Suppressor macrophage (primary cell): Measurements from ENCODE around the gene ZFHX3.
"Not testable (repeated sequence)": the region's sequence is repeated elsewhere in the genome, so short reads cannot be mapped to it uniquely, and the experiment has no call there.

Source experiments
- DNase-seq, 4 experiments: peaks; one replicate each; pipeline ENCODE4 v3.0.0-alpha.2; 2020 to 2022

ZFHX3 gene

DNA sequence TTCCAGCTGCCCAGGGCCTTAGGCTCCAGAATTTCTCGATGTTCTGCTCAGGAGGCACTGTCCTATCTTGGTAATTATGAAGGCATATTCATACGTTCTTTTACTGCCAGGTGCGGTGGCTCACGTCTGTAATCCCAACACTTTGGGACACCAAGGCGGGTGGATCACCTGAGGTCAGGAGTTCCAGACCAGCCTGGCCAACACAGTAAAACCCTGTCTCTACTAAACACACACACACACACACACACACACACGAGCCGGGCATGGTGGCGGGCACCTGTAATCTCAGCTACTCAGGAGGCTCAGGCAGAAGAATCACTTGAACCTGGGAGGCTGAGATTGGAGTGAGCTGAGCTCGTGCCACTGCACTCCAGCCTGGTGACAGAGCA lies 52.1 kb downstream of the ZFHX3 start:
- not testable (repeated sequence) for DNase-seq

DNA sequence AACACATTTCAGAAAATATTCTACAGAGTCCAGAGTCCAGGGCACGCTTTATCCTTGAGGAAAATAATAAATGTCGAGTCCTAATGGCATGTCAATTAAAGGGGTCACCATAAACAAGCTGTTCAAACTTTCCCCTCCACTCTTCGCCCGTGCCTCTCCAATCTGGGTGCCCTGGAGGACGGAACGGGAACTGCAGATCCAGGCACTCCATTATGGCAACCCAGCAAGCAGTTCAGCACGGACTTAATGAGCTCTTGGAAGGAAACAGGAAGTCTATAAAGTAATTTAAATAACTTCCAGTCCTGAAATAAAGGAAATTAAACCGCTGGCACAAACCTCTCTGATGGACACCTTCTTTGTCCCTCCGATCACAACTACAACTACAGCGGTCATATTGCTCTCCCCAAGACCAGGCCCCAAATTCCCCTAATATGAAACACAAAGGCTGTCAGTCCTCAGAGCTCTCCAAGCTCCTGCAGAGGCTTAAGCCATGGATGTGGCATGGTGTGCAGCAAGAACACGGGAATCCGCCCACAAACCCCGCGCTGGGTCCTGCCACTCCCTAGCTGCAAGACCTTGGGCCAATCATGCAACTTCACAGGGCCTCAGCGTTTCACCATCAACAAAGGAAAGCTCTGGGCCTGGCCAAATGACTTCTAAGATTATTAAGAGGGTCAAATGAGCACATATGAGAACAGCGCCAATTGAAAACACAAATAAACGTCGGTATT lies 52.6 kb downstream of the ZFHX3 start:
- peak; percentile 36 to 57 (median 50) for DNase-seq

DNA sequence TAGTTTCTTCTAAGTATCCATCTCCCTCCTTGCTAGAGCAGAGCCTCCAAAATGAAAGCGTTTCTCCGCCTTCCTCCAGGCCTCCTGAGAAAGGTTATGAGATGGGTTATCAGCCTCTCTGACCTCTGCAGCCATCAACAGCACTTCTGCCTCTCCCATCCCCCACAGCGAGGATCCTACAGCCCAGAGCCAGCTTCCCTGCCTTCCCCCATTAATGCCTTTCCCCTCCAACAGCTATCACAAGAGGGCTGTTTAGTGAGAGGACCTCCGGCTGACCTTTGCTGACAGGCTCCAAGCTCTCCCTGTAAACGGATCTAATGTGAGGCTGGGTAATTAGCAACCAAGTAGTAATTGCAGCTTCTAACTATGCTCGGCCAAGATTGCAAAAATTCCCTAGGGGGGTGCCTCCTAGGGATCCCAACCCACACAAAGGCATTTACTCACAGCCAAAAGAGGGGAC lies 55.8 kb downstream of the ZFHX3 start:
- no peak for DNase-seq

DNA sequence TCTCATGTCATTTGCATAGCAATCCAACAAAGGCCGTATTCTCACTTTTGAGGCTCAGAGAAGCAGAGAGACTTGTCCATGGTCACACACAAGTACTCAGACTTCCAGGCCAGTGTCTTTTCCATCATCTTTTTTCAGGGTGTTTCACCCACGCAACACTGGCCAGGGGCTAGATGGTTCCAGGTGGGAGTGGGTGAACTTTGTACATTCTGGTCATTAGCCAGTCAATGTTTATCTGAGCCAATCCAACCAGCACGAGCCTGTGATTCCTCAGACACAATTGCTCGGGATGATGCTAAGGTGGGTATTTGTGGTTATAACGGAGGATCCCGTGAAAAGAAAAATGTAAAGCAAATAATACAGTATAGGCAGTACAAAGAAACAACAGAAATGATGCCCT lies 56.3 kb downstream of the ZFHX3 start:
- DNase-seq, result no peak

DNA sequence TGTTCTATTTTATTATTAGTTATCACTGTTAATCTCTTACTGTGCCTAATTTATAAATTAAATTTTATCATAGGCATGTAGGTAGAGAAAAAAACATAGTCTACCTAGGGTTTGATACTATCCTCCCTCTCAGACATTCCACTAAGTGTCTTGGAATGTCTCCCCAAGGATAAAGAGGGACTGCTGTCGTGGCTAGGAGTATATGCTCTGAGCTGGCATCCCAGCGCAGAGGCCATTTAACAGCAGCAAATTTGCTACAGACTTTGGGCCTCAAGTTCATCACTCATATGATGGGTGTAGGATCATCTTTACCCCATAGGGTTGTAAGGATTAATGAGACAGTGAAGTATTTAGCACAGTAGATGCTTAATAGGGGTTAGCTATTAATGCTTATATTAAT lies 56.7 kb downstream of the ZFHX3 start:
- no peak for DNase-seq

DNA sequence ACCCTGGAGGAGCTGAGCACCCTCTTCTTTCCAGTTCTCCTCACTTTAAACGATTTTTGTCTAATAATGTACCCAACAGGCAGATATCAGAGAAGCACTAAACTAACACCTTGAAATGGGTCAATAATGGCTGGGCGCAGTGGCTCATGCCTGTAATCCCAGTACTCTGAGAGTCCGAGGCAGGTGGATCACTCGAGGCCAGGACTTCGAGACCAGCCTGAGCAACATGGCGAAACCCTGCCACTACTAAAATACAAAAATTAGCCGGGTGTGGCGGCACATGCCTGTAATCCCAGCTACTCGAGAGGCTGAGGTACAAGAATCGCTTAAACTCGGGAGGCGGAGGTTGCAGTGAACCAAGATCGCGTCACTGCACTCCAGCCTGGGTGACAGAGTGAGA lies 57.4 kb downstream of the ZFHX3 start:
- DNase-seq, result no peak

DNA sequence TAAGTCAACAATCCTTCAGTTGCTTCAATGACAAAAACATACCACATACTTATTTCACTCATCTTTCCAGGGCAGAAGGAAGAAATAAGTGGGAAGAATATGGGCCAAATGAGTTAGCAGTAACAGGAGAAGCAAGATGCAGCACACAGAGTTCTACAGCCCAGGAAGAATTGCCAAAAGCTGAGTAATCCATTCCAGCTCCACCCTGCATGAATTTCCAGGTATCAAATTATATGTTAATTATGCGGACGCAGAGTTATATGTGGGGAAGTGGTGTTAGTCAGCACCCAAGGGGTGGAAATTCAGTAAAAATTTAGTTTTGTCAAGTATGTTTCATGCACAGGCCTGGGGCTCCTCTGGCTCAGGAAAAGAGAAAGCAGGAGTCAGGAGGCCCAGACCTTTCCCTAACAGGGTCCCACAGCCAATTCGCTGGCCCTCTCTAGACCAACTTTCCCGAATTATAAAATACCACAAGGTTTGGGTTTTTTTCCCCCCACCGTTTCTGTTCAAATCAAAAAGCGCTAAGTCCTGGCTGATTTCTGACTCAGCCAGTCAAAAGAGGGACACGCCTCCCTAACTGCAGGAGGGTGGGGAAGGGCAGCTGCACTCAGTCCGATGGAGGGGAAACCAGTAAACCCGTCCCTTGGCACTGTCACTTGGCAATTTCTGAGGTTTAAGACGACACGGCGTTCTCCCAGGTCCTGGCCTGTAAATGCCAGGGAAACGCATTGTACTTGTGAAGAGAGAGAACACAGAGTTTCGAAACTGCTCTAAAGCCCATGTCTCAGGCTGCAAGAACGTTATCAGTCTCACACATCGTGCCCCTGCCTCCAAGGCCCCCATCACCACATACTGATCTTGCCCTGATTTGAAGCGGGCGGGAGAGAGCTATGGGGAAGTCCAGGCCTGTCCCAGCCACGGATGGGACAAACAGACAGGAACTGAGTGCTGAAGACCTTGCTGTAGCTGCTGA lies 58.1 kb downstream of the ZFHX3 start:
- DNase-seq, result peak; percentile 44 to 61 (median 54)

DNA sequence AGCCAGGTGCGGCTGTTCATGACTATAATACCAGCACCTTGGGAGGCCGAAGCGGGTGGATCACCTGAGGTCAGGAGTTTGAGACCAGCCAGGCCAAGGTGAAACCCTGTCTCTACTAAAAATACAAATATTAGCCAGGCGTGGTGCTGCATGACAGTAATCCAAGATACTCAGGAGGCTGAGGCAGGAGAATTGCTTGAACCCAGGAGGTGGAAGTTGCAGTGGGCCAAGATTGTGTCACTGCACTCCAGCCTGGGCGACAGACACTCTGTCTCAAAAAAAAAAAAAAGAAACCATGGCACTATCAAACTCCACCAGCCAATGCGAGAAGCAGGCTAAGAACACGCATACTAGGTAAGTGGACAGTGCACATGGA lies 58.7 kb downstream of the ZFHX3 start:
- DNase-seq, result not testable (repeated sequence)

DNA sequence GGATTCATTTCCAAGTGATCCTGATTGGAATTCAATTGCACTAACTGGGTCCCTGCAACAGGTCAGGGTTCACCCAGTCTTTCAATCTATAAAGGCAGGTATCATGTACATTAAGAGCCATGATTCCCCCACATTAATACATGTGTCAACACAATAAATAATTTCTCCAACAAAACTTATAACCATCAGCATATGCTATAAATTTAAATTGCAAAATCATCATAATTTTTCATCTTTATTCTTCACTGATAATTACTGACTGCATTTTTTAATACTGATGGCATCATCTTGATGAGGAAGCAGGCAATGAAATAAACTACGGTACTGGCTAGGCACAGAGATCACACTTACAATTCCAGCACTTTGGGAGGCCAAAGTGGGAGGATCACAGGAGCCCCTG lies 59.4 kb downstream of the ZFHX3 start:
- no peak for DNase-seq

DNA sequence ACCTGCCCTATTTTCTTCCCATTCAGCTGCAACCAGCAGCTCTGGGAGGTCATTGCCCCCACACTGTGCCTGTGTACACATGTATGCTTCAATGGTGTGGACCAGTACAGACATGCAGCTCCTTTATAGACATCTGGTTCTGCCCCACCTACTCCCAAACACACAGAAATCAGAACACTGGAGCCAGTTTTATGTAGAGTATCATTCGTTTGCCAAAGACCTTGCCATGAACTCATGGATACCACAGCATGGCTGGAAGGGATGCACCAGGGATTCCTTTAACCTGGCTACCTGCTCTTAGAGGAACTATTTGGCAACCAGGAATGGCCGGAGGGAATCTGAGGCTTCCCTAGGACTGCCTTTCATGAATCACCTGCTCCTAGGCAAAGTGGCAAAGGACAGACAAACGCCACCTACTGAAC lies 60.4 kb downstream of the ZFHX3 start:
- DNase-seq, result no peak

DNA sequence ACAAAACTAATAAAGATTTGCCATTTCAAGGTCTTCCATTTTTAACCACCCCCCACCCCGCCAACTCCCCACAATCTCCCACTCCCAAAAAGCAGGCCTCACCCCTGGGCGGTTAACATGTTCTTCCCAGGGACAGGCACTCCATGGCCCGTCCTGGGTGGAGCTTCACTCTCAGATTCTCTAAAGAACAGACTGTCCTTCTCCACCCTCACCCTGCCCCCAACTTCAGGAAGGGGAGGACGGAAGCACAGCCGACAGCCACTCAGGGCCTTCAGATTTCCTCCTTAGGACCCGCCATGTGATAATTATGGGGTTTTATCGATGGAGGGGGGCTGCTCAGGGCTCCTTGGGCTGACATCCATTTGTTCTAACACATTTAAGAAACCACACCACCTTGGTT lies 61.9 kb downstream of the ZFHX3 start:
- no peak for DNase-seq

DNA sequence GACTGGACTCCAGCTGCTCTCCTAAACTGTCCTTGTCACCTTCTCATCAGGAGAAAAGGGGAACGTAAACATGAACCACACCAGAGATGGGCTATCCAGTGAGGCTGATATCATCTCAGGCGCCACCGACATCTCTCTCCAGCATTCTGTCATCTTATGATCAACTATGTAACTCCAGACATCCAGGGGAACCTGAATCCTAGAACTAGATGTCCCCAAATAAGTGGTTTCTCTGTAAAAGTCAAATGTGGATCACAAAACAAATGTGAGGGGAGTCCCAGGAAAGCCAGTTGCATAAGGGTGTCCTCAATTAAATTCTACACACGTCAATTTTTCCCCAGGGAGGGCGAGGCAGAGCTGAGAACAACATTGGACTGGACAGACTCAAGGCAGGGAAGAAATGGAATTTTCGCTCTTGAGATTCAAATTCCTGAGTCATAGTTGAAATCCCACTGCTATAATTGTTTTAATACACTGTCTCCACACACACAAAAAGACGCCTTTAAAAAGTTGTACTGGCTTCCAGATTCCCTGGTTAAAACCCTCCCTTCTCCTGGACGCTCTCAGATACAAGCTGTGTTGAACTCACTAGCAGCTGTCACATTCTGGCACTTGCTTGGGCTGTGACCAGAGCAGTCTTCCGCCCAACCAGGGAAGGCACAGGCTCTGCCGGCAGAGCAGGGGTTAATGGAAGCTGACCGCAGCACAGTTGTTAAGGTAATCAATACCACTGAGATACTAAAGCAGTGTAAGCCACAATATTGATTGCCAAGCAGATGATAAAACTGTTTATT lies 62.6 kb downstream of the ZFHX3 start:
- no peak for DNase-seq

DNA sequence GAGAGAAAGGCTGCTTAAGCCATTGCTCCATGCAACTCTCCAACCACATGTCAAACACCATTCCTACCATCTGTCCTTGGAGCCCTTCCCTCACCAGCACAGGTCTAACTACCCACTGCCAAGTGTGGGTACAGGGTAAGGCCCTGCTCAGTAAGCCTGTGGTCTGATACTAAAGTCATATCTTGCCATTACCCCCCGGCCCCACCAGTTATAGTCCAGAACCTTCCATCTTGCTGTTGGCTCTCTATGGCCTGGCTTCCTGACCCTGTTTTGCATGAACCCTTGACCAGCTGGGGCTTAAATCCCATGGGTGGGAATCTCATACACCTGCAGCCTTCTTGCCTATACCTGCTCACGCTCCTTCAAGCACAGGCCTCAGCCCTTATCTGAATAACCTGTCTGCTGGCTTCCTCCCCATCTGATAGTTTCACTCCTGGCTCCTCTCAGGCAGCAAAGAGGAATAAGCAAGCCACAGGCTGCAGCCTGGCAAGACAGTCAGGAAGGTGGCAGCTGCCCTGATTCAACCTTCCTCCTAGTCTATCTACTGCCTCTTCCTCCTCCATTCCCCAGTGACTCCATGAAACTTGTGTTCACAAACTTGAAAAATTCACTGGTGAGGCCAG lies 64.1 kb downstream of the ZFHX3 start:
- no peak for DNase-seq

DNA sequence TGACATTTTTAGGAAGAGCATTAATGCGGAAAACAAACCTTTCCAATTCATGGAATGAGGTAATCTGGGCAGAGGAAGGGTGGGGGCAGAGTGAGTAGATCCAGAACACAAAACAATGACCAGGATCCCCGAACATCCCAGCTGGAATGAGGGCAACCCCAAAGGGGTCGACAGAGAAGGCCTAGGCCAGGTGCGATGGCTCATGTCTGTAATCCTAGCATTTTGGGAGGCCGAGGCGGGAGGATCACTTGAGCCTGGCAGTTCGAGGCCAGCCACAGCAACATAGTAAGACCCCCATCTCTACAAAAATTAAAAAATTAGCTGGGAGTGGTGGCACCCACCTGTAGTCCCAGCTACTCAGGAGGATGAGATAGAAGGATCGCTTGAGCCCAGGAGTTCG lies 64.7 kb downstream of the ZFHX3 start:
- no peak for DNase-seq

DNA sequence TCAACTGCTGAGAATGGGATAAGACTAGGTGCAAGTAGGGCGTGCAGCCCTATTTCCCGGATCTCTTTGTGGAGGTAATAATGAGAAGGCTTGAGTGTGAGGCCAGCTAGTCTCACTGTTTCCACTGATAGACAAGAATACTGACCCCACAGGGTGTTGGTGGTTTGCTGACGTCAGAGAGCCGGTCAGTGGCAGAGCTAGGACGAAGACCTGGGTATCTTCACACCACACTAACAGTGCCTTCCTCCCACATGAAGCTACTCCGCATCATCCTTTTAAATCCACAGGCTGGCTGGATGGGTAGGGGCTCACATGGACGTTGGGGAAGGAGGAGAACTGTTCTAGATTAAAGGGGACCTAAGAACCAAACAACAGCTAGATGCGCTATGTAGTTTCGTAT lies 68.0 kb downstream of the ZFHX3 start:
- no peak for DNase-seq

DNA sequence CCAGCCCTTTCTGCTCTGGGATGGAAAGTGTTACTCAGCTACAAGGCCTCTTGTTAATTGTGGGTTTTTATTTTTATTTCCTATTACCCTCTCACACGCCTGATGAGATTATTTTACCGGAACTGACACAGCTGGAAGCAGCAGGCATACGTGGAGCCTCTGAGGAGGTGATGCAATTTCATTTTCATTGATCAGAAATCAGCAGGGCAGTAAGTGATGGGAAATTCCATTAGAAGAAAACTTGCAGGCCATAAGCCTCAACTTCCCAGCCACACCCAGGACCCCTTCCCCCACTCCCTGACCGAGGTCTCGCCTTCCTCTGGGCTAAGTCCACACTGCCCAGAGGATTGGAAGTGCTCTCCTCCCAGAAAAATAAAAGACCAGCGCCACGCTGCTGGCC lies 69.7 kb downstream of the ZFHX3 start:
- DNase-seq, result peak in 3 of 4 experiments; percentile 37 to 68 (median 46)

DNA sequence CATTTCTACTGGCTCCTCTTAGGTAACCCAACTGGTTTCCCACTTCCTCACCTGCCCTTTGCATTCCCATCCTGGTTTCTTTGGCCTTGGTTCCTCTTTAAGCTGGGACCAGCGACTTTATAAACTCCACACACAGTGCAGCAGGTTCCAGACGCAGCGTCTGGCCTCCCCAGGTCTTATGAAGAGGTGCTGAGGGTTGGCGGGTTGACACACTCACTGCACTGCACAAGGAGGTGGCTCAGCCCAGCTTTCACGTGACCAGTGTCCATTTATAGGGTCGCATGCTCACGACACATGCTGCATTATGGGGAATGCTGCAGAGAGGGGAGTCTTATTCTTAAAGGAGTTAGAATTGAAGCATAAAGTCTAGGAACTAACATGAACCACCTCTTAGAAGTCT lies 70.8 kb downstream of the ZFHX3 start:
- peak in 1 of 4 experiments; percentile 35 for DNase-seq

DNA sequence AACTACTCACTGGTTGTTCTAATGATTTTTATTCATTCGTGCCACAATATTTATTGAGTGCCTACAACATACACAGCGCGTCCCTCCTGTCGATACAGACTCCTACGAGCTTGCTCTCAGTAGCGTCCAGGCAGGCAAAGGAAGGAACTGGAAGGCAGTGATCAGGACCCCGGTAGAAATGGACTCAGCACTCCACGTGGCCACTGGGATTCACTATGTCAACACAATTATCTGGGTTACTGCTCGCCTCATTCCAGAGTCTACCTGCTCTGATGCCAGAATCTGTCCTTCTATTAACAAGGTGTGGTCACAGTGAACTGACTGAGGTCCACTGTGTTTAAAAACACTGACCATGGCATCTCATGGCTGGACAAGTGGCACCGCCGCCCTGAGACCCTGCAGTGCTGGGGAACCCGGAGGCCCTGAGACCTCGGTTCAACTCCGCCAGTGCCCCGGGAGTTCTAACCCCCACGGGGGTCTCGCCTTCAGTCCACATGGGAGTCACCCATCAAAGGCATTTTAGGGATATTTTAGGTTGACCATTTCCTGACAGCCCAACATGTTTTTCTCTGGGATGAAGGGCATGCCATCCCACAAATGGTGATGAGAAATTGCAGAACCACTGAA lies 71.4 kb downstream of the ZFHX3 start:
- DNase-seq, result no peak

DNA sequence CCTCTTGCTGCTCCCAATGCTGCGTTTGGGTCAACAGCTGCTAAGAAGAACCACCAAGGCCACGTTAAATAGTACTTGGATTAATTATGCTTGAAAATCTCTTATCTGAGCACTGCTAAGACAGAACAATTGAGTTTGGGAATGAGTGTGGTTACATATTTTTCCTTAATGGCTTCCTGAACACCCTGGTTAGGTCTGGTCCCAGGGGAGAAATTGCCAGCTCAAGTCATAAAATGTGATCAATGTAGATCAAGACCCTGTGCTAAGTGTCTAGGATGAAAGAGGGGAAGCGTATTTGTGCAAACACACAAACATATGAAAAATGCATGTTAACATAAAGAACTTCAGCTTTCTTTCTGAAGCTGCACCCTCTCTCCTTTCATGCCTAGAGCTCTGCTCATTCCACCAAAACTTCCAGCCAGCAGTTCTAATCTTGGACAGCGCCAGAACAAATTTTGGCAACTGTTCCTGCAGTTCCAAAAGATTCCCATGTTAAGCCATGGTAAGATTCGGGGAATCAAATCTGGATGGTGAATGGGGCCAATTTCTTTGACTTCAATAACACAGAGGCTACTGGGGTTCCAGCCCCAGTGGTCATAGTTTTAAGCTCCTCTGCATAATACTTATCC lies 72.0 kb downstream of the ZFHX3 start:
- DNase-seq, result no peak

DNA sequence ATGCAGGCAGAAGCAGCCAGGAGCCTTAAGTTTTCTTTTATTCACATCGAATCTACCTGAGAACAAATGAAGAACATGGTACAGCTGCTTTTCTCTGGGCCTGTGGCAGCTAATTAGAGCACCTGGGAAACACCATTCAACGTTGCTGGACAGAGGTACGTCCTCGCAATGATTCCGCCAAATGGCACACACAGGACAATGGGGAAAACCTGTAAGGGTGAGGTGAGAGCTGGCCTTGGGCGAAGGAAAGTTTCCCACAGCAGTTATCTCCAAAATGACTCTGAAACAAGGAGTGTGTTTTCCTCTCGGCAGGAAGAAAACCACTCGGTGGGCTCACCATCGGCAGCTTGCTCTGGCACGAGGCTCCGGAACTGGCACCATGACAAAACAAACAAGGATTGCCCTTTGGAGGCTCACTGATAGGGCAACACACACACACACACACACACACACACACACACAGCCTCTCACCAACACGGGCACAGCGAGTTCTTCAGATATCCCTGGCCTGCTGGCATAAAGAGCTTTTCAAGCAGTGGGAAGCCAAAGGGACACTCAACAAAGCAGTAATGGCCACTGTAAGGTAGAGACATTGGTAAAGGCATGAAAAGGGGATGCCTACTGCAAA lies 73.7 kb downstream of the ZFHX3 start:
- DNase-seq, result no peak
